ENCODE data around the gene LRRN2.

DNA sequence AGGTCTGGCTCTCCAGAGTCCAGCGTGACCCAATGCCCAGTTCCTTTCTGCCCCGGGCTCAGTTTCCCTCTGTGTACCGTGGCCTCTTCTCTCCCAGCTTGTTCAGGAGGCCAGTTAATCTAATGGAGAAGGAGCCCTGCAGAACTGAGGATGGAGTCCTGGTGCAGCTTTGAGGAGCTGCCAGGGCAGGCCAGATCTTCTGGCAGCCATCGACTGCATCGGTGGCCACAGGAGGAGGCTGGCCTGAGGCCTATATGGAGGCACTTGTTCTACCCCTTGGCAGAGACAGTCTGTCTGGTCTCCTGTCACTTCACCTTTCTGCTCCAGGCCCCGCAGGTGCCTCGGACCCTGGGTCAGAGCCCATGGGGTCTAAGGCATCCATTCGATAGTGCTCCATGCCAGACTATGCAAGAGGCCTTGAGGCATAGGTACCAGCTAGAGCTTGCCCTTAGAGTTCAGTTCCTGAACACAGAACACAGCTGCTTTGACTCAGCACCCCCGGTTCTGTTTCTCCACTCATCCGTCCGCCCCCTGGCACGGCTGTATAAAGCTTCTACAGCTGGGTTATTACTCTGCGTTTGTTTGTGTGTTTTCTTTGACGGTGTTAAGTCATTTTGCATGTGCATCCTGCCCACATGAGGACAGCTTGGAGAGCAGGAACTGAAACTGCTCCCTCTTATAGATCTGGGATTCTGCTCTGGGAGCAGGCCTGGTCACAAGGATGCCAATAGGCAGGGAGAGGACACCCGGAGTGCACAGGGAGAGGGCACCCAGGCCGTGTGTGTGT, 18.5 kb upstream of the LRRN2 start:
- TF ChIP-seq SMC3 (conservative IDR thresholded peaks at IDR 0.05; ENCODE audit: poor library complexity) (no peak), EZH2 (IDR thresholded peaks at IDR 0.05; ENCODE audit: borderline replicate concordance, insufficient read depth, low read length, poor library complexity, severe bottlenecking) (no peak), EP300 (conservative IDR thresholded peaks at IDR 0.05; ENCODE audit: poor library complexity, severe bottlenecking) (no peak), MXI1 (conservative IDR thresholded peaks at IDR 0.05; ENCODE audit: poor library complexity, severe bottlenecking) (no peak), POLR2AphosphoS5 (IDR thresholded peaks at IDR 0.05) (no peak)
- TF ChIP-seq, protein P1, sequence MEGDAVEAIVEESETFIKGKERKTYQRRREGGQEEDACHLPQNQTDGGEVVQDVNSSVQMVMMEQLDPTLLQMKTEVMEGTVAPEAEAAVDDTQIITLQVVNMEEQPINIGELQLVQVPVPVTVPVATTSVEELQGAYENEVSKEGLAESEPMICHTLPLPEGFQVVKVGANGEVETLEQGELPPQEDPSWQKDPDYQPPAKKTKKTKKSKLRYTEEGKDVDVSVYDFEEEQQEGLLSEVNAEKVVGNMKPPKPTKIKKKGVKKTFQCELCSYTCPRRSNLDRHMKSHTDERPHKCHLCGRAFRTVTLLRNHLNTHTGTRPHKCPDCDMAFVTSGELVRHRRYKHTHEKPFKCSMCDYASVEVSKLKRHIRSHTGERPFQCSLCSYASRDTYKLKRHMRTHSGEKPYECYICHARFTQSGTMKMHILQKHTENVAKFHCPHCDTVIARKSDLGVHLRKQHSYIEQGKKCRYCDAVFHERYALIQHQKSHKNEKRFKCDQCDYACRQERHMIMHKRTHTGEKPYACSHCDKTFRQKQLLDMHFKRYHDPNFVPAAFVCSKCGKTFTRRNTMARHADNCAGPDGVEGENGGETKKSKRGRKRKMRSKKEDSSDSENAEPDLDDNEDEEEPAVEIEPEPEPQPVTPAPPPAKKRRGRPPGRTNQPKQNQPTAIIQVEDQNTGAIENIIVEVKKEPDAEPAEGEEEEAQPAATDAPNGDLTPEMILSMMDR (IDR thresholded peaks at IDR 0.05; ENCODE audit: poor library complexity, severe bottlenecking): no peak
- TF ChIP-seq, protein P2, sequence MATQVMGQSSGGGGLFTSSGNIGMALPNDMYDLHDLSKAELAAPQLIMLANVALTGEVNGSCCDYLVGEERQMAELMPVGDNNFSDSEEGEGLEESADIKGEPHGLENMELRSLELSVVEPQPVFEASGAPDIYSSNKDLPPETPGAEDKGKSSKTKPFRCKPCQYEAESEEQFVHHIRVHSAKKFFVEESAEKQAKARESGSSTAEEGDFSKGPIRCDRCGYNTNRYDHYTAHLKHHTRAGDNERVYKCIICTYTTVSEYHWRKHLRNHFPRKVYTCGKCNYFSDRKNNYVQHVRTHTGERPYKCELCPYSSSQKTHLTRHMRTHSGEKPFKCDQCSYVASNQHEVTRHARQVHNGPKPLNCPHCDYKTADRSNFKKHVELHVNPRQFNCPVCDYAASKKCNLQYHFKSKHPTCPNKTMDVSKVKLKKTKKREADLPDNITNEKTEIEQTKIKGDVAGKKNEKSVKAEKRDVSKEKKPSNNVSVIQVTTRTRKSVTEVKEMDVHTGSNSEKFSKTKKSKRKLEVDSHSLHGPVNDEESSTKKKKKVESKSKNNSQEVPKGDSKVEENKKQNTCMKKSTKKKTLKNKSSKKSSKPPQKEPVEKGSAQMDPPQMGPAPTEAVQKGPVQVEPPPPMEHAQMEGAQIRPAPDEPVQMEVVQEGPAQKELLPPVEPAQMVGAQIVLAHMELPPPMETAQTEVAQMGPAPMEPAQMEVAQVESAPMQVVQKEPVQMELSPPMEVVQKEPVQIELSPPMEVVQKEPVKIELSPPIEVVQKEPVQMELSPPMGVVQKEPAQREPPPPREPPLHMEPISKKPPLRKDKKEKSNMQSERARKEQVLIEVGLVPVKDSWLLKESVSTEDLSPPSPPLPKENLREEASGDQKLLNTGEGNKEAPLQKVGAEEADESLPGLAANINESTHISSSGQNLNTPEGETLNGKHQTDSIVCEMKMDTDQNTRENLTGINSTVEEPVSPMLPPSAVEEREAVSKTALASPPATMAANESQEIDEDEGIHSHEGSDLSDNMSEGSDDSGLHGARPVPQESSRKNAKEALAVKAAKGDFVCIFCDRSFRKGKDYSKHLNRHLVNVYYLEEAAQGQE (IDR thresholded peaks at IDR 0.05; ENCODE audit: borderline replicate concordance): no peak
